GM19099 (cell line): ENCODE data around the gene ADRB1.
A peak's percentile ranks its signal among the peaks of the same experiment; 100 is the strongest.

Experiments used
- POLR2A ChIP-seq: IDR thresholded peaks from 3 replicates; pipeline ENCODE4 v1.6.1; 2011; ENCODE audit warnings: low read depth; ENCODE audit not compliant: insufficient read length; ENCODE audit errors: extremely low read depth

Gene ADRB1

DNA sequence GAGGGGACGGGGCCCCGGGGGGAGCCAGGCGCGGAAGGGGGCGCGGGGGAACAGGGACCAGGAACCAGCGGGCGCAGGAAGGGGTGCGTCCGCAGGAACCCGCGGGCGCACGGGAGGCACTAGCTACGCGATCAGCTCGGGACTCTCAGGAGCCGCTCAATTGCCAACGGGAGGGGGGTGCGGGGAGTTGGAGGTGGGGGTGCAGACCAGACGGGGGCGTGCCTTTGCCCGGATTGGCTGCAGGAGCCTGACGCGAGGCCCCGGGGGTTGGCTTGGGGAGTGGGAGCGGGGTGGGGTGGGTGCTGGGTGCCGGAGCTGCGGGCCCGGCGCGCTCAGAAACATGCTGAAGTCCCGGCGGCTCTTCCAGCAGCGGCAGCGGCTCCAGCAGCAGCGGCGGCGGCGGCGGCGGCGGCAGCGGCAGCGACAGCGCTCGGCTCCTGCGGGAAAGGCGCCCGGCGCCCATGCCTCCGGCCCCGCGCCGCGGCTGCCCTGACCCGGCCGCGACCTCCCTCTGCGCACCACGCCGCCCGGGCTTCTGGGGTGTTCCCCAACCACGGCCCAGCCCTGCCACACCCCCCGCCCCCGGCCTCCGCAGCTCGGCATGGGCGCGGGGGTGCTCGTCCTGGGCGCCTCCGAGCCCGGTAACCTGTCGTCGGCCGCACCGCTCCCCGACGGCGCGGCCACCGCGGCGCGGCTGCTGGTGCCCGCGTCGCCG lies at the start of gene ADRB1:
TSS of gene ADRB1 (plus strand) at position 335 of the 715 bp plus-strand sequence. CDS start at position 602, 267 bp downstream.
- TF ChIP-seq POLR2A = peak; percentile 38

DNA sequence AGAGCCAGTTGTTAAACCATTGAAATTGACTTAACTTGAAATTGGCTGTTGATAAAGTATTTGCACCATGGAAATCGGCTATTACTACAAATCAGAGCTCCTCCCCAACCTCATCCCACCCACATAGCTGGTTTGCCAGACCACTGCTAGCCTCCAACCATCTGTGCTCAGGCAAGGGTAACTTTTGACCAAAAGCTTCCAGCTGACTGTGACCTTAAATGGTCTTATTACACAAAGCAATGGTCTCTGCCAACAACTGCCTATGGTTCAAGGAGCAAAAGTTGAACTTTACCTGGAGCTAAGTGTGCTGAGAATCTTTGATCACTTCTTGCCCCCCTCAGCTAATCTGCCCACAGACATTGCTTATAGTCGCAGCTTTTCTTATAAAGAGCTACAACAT lies 48.5 kb upstream of the ADRB1 start:
- no peak for TF ChIP-seq POLR2A

GRCh38 chr10:113997428-113997827 lies 46.2 kb upstream of the ADRB1 start:
- no peak for TF ChIP-seq POLR2A

DNA sequence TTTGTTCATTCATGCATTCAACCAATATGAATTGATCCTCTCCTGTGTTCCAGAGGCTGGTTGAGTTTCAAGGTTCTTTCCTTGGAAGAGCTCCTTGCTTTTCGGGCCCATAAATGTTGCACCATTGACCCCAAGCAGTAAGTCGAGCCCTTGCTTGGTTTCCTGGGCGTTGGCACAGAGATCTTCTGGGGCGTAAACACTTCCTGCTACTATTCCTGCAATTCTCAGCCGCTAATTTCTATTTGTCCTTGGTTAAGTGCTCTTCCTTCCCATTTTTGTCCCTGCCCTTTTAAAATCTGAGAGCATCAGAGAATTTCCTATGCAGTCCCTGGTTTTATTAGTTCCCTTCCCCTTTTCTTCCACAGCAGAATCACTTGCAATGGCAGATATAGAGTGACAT lies 44.1 kb upstream of the ADRB1 start:
- no peak for TF ChIP-seq POLR2A

- no peak for TF ChIP-seq POLR2A
These were observed 43.1 kb upstream of the ADRB1 start for GRCh38 chr10:114000457-114001010.

- no peak for TF ChIP-seq POLR2A
These were observed 41.2 kb upstream of the ADRB1 start for GRCh38 chr10:114002422-114002821.

DNA sequence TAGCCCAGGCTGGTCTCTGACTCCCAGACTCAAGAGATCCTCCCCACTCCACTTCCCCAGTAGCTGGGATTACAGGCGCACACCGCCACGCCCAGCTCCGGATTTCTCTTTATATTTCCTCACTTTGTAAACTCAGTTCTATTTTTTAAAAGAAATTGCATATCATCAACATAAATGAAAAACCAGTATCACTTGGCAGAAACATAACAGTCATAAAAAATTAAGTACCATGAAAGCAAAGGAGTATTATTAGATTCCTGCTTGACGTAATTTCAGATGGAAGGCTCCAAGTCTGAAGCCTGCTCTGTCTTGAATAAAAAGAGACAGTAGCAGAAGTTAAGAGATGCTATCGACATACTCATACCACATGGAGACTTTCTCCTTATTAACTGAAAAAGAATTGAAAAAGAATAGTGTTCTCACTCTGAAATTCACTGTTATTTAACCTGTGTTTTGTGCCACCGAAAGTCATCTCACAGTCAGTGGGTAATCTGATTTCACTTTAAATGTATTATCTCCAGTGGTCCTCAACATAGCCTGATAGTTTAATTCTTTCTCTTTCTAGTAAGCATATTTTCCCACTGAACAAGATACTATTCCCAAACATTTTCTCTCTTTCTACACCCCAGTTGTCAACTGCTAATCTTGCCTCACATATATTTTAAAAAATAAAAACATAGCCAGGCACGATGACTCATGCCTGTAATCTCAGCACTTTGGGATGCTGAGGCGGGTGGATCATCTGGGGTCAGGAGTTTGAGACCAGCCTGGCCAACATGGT lies 40.3 kb upstream of the ADRB1 start:
- no peak for TF ChIP-seq POLR2A

DNA sequence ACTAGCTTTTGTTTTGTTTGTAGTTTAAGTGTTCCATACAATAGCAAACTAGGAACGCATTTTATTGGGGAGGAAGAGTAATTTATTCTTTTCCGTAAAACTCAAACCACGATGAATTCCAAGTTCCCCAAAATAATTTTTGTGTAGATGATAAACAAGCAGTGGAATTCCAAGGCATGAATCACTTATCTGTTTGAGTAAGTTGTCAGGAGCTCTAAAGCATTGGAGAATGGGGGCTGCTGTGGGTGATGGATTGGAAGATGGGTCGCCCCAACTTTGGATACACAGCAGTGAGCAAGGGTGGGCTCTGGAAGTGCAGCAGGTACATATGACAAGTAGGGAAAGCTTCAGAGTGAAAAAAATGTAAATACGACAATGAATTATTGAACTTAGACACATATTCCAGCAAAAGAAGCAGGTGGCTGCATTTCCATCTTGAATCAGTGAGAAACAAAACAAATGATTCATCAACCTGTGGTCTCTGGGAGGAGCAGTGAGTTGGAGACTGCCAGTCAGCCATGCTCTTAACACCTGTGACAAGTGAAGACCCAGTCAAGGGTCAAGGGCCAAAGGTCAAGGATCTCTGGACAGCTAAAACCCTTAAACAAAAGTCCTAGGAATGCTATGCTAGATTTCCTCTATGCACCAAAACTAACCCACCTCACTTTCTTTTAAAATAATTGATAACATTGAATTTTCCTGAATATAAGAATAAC lies 34.2 kb upstream of the ADRB1 start:
- TF ChIP-seq POLR2A = no peak

GRCh38 chr10:114010316-114010715 lies 33.4 kb upstream of the ADRB1 start:
- TF ChIP-seq POLR2A = no peak

- TF ChIP-seq POLR2A = no peak
These were observed 31.0 kb upstream of the ADRB1 start for GRCh38 chr10:114012650-114013049.

GRCh38 chr10:114015708-114016107 lies 28.0 kb upstream of the ADRB1 start:
- TF ChIP-seq POLR2A = no peak

DNA sequence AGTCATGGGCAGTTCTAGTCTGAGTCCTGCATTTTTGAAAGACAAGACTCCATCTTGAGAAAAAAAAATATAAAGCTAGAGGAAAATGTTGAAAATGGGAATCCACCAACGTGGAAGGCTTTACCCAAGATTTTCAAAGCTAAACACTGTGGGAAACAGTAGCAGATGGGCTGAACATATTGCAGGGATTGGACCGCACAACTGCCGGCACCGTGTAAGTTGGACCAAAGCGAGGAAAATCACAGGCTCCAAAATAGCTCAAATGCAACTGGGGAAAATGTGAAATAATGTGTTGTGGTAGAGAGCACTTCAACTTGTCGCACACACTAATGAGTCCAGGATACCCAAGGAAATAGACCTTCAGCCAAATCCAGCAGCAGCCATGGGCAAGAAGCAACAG lies 26.4 kb upstream of the ADRB1 start:
- TF ChIP-seq POLR2A = no peak

DNA sequence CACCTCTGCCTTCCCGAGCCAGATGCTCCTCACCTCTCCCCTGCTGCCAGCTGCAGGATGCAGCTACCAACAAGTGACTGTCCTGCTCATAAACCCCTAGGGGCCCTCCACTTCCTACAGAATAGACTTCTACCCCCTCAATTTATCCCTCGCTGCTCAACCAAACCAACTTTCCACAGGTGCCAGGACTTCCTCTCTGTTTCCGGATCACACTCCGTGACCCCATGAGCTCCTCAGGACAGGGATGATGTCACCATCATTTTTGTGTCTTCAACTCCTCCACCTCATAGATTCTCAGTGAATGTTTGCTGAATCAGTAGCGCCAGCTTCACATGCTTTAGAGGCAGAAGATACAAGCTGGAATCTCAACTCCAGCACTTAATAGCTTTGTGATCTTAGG lies 25.8 kb upstream of the ADRB1 start:
- TF ChIP-seq POLR2A = no peak

- no peak for TF ChIP-seq POLR2A
These were observed 24.4 kb upstream of the ADRB1 start for GRCh38 chr10:114019226-114019625.

DNA sequence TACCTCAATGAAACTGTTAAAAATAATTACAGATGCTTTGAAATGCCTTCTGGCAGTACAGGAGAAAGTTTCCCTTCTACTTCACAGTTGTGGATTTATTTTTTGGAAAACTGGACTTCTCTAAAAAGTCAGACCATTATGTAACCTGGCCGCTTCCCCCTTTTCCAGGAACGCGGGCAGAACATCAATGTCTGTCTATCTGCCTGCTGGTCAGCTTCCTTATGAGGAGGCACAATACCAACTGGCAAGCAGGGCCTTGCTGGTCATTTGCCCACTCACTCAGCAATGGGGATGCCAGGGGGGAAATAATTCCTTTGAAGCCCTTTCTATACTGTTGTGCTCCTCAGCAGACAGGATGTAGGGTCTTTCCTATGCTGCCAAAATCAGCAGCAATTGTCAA lies 22.5 kb upstream of the ADRB1 start:
- no peak for TF ChIP-seq POLR2A

GRCh38 chr10:114021717-114022680 lies 21.7 kb upstream of the ADRB1 start:
- no peak for TF ChIP-seq POLR2A
